Upper lobe of left lung (tissue), 6 donors: ENCODE data around the gene CCDC81. TPM values are rescaled to one million over a fixed set of nuclear protein-coding genes. Genes with fewer than 3 reads are reported as not detected.

Source experiments
- ATAC-seq, 2 donors: fragments of 200-7000 bp; cut with Tn5 transposase; one replicate each; pipeline ENCODE4 v1.9.1; 2022; ENCODE audit warnings: mild to moderate bottlenecking in 2 of 2, moderate library complexity in 2 of 2; ENCODE audit not compliant: low FRiP score in 2 of 2
- DNase-seq, 2 donors: peaks; one replicate each; pipeline ENCODE4 v3.0.0-alpha.2; 2019 to 2020
- H3K27ac ChIP-seq, 4 donors: fragments of 200-600 bp; sonication (generic); one replicate each; pipeline ENCODE4 v1.5.1; 2016 to 2019
- H3K27me3 ChIP-seq, 4 donors: fragments of 200-600 bp; sonication (generic); one replicate each; pipeline ENCODE4 v1.5.1; 2017 to 2019
- H3K36me3 ChIP-seq, 4 donors: fragments of 200-600 bp; sonication (generic); one replicate each; pipeline ENCODE4 v1.5.1; 2016 to 2019
- H3K4me1 ChIP-seq, 4 donors: fragments of 200-600 bp; sonication (generic); one replicate each; pipeline ENCODE4 v1.5.1; 2018 to 2019
- H3K4me3 ChIP-seq, 4 donors: fragments of 200-600 bp; sonication (generic); one replicate each; pipeline ENCODE4 v1.5.1; 2017 to 2019; ENCODE audit warnings: mild to moderate bottlenecking in 2 of 4, moderate library complexity in 1 of 4
- H3K9me3 ChIP-seq, 4 donors: fragments of 200-600 bp; sonication (generic); one replicate each; pipeline ENCODE4 v1.5.1; 2018 to 2019
- CTCF ChIP-seq, 6 experiments: fragments of 450-650 bp in 4 of 6; fragments of 200-600 bp in 2 of 6; sonication (generic) in 2 of 6; IDR thresholded peaks; one replicate each; pipeline ENCODE4 v1.5.1; 2016 to 2019; ENCODE audit warnings: antibody characterized with exemption in 6 of 6
- EP300 ChIP-seq, 4 donors: sonication (generic); formaldehyde crosslinking; IDR thresholded peaks; one replicate each; pipeline ENCODE4 v1.5.1; 2017; ENCODE audit warnings: antibody characterized with exemption in 4 of 4, control low read depth in 2 of 4
- POLR2A ChIP-seq, 4 donors: fragments of 450-650 bp; IDR thresholded peaks; one replicate each; pipeline ENCODE4 v1.5.1; 2016 to 2017; ENCODE audit warnings: antibody characterized with exemption in 4 of 4, mild to moderate bottlenecking in 2 of 4
- POLR2AphosphoS5 ChIP-seq, 2 donors: sonication (generic); formaldehyde crosslinking; IDR thresholded peaks; one replicate each; pipeline ENCODE4 v1.5.1; 2017; ENCODE audit warnings: antibody characterized with exemption in 2 of 2
- WGBS, 2 donors: methylation state at CpG; one replicate each; pipeline ENCODE4 v1.1.5; 2017 to 2018; 5-methylcytosine and 5-hydroxymethylcytosine counted together
- total RNA-seq, 6 donors: library from RNA; depleted of rRNA in 4 of 6; stranded (reverse); fragments of >200 nt in 4 of 6; gene quantifications; one replicate each; pipeline versions ENCODE4 v1.1.0 to v1.2.1, GENCODE V29; 2016 to 2021
- donor health status: DM: no; HTN: no; CAD: no; lungs with moderate emphysema.
- donor health status: DM: no; HTN: yes; CAD: no; lungs with severe emphysema.

Gene CCDC81
- total RNA-seq, 6 donors from 2014 or later, result 0.52 to 10.5 (median 2.7) TPM

DNA sequence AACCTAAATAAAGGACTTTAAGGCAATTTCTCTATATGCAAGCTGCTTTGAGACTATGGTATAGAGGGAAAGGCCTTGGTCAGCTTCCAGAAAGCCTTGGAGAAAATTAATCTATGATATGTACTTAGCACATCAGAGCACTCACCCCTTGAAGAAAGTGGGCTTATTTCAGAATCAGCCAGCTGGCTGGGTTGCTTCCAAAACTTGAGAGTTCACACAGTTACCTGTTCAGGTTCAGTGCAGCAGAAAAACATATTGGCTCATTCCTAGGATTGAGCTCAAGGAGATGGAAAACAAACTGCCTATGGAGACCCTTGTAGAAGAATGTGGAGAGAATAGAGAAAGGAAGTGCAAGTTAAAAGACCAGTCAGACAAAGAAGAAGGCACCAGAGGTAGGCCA lies 22.7 kb downstream of the CCDC81 start:
- H3K9me3 ChIP-seq, result no peaks in the 10 kb centered on the region
- H3K27ac ChIP-seq, result no peak overlapping the region
- H3K4me1 ChIP-seq, result no peaks in the 10 kb centered on the region
- DNase-seq, result no peak
- no peaks in the 10 kb centered on the region for H3K36me3 ChIP-seq
- TF ChIP-seq EP300 (IDR thresholded peaks at IDR 0.05), result no peak
- no peak for TF ChIP-seq CTCF (IDR thresholded peaks at IDR 0.05)
- no peak for TF ChIP-seq POLR2AphosphoS5 (IDR thresholded peaks at IDR 0.05)
- no peak for TF ChIP-seq POLR2A (IDR thresholded peaks at IDR 0.05)
- H3K27me3 ChIP-seq, result no peaks in the 10 kb centered on the region
- no peak for ATAC-seq
- no peak overlapping the region for H3K4me3 ChIP-seq

- no peak for DNase-seq
- no peak overlapping the region for H3K27ac ChIP-seq
- no peak for ATAC-seq
These were observed 23.4 kb downstream of the CCDC81 start for GRCh38 chr11:86398106-86398505.

GRCh38 chr11:86403458-86403857 lies 28.8 kb downstream of the CCDC81 start:
- DNase-seq (no peak), ATAC-seq (peak in 1 of 2 donors; percentile 79)
- no peak for TF ChIP-seq CTCF (IDR thresholded peaks at IDR 0.05)
- TF ChIP-seq POLR2AphosphoS5 (IDR thresholded peaks at IDR 0.05), result no peak
- no peak for TF ChIP-seq POLR2A (IDR thresholded peaks at IDR 0.05)
- no peak for TF ChIP-seq EP300 (IDR thresholded peaks at IDR 0.05)
- H3K4me1 ChIP-seq, result no peaks in the 10 kb centered on the region
- no peak overlapping the region for H3K4me3 ChIP-seq
- no peaks in the 10 kb centered on the region for H3K27me3 ChIP-seq
- H3K36me3 ChIP-seq, result no peaks in the 10 kb centered on the region
- no peak overlapping the region for H3K27ac ChIP-seq
- H3K9me3 ChIP-seq, result no peaks in the 10 kb centered on the region
- 73 to 76% methylated on average over 1 of the region's 1 CpG for WGBS, 2 donors

More at GRCh38 chr11:86398106-86398505, 23.4 kb downstream of the CCDC81 start:
- H3K4me3 ChIP-seq, result no peak overlapping the region
- no peaks in the 10 kb centered on the region for H3K4me1 ChIP-seq
- no peaks in the 10 kb centered on the region for H3K27me3 ChIP-seq
- TF ChIP-seq CTCF (IDR thresholded peaks at IDR 0.05), result no peak
- H3K36me3 ChIP-seq, result no peaks in the 10 kb centered on the region
- H3K9me3 ChIP-seq, result no peaks in the 10 kb centered on the region
- WGBS, 2 donors, result 90 to 96% methylated on average over 3 of the region's 3 CpGs

DNA sequence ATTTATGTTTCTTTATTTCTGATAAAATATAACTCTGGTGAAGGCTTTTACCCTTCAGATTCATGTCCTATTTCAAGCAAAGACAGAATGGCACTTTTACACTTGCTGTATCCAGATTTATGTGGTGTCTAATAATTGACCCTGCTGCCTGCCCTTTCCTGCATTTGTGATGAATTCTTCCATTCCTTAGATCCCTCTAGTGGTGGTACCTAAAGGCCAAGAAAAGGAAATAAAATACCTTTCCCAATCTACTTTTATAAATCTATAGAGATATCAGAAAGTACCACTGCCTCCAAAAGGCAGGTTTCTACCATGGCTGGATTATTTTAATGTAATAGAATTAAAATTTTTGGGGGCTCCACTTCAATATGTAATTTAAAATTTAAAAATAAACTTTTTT lies 34.2 kb downstream of the CCDC81 start:
- Histone ChIP-seq H3K27me3 (no peaks in the 10 kb centered on the region), H3K36me3 (no peaks in the 10 kb centered on the region), H3K4me3 (no peak overlapping the region), H3K9me3 (no peaks in the 10 kb centered on the region), H3K27ac (no peak overlapping the region), H3K4me1 (no peaks in the 10 kb centered on the region)
- no peak for TF ChIP-seq POLR2A (IDR thresholded peaks at IDR 0.05)
- no peak for TF ChIP-seq EP300 (IDR thresholded peaks at IDR 0.05)
- no peak for TF ChIP-seq CTCF (IDR thresholded peaks at IDR 0.05)
- TF ChIP-seq POLR2AphosphoS5 (IDR thresholded peaks at IDR 0.05), result no peak
- ATAC-seq (no peak), DNase-seq (no peak)

- ATAC-seq (no peak), DNase-seq (no peak)
- H3K4me3 ChIP-seq, result no peak overlapping the region
- H3K27ac ChIP-seq, result no peak overlapping the region
- no peak for TF ChIP-seq CTCF (IDR thresholded peaks at IDR 0.05)
- no peak for TF ChIP-seq POLR2A (IDR thresholded peaks at IDR 0.05)
- no peak for TF ChIP-seq POLR2AphosphoS5 (IDR thresholded peaks at IDR 0.05)
- TF ChIP-seq EP300 (IDR thresholded peaks at IDR 0.05), result no peak
- H3K9me3 ChIP-seq, result no peaks in the 10 kb centered on the region
- no peaks in the 10 kb centered on the region for H3K27me3 ChIP-seq
- no peaks in the 10 kb centered on the region for H3K4me1 ChIP-seq
- no peaks in the 10 kb centered on the region for H3K36me3 ChIP-seq
- WGBS, 2 donors, result 98 to 99% methylated on average over 2 of the region's 2 CpGs
These were observed 39.3 kb downstream of the CCDC81 start for GRCh38 chr11:86414032-86414431.
